ENCODE data around the gene DNAH1. TPM values are rescaled to one million over a fixed set of nuclear protein-coding genes. Genes with fewer than 3 reads are reported as not detected.
"Not testable (repeated sequence)": the region's sequence is repeated elsewhere in the genome, so short reads cannot be mapped to it uniquely, and the experiment has no call there.

Gene DNAH1
- total RNA-seq, 1 experiment from 2014 or later = 3.0 TPM

DNA sequence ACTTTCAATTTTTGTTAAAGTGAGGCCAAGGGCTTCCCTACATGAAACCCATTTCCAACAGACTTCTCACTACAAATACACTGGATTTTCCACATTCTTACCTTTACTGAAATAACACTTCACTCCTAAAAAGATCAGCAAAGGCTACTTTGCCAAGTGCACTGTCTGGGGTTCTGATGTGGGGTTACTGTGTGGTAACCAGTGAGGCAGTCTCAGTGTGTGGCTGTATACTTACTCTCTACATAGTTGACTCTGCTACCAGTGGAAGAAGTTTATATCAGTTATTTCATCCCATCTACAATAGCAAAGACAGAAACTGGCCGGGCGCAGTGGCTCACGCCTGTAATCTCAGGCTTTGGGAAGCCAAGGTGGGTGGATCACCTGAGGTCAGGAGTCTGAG is 43.3 kb upstream of the DNAH1 start:
- Mint-ChIP-seq H3K4me3 (ENCODE audit: unreplicated experiment) (no peak overlapping the region), H3K27ac (ENCODE audit: low read depth, unreplicated experiment) (peak overlapping the region; percentile 9), H3K9me3 (ENCODE audit: unreplicated experiment) (no peaks in the 10 kb centered on the region), H3K36me3 (ENCODE audit: insufficient read depth, unreplicated experiment) (peaks cover 71% of the 10 kb centered on the region), H3K4me1 (ENCODE audit: insufficient read depth, unreplicated experiment) (peaks cover 22% of the 10 kb centered on the region), H3K27me3 (ENCODE audit: insufficient read depth, unreplicated experiment) (no peaks in the 10 kb centered on the region)
- ChIA-PET CTCF (no interaction called here), POLR2A (interaction anchor here (1.5 kb wide), 1 partner anchor 35 kb away, joined by 6 read pairs; no protein-coding TSS in a partner anchor)
- intact Hi-C loops (cut with micrococcal nuclease) = no loop called here
- no peak for DNase-seq (ENCODE audit: unreplicated experiment)
- TF ChIP-seq, protein P1, sequence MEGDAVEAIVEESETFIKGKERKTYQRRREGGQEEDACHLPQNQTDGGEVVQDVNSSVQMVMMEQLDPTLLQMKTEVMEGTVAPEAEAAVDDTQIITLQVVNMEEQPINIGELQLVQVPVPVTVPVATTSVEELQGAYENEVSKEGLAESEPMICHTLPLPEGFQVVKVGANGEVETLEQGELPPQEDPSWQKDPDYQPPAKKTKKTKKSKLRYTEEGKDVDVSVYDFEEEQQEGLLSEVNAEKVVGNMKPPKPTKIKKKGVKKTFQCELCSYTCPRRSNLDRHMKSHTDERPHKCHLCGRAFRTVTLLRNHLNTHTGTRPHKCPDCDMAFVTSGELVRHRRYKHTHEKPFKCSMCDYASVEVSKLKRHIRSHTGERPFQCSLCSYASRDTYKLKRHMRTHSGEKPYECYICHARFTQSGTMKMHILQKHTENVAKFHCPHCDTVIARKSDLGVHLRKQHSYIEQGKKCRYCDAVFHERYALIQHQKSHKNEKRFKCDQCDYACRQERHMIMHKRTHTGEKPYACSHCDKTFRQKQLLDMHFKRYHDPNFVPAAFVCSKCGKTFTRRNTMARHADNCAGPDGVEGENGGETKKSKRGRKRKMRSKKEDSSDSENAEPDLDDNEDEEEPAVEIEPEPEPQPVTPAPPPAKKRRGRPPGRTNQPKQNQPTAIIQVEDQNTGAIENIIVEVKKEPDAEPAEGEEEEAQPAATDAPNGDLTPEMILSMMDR (IDR thresholded peaks at IDR 0.05; ENCODE audit: unreplicated experiment) = no peak
- BruUV-seq (replicated peaks) = no TSS peak

DNA sequence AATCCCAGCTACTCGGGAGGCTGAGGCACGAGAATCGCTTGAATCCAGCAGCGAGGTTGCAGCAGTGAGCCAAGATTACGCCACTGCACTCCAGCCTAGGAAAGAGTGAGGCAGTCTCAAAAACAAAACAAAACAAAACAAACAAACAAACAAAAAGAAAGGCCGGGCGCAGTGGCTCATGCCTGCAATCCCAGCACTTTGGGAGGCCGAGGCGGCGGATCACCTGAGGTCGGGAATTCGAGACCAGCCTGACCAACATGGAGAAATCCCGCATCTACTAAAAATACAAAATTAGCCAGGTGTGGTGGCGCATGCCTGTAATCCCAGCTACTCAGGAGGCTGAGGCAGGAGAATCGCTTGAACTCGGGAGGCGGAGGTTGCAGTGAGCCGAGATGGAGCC is 41.3 kb upstream of the DNAH1 start:
- H3K9me3 Mint-ChIP-seq (ENCODE audit: unreplicated experiment); H3K27ac Mint-ChIP-seq (ENCODE audit: low read depth, unreplicated experiment); H3K27me3 Mint-ChIP-seq (ENCODE audit: insufficient read depth, unreplicated experiment); POLR2A ChIA-PET; BruUV-seq (replicated peaks); DNase-seq (ENCODE audit: unreplicated experiment): not testable (repeated sequence)
- Mint-ChIP-seq H3K4me3 (ENCODE audit: unreplicated experiment) (peak overlapping the region; percentile 84), H3K4me1 (ENCODE audit: insufficient read depth, unreplicated experiment) (peaks cover 26% of the 10 kb centered on the region), H3K36me3 (ENCODE audit: insufficient read depth, unreplicated experiment) (peaks cover 58% of the 10 kb centered on the region)
- CTCF ChIA-PET = interaction anchor here (1.2 kb wide), 1 partner anchor 12 kb away, joined by 3 read pairs; no protein-coding TSS in a partner anchor
- intact Hi-C loops (cut with micrococcal nuclease) = loop anchor here (5.0 kb wide), 1 partner anchor 63 kb away; no protein-coding TSS in a partner anchor

DNA sequence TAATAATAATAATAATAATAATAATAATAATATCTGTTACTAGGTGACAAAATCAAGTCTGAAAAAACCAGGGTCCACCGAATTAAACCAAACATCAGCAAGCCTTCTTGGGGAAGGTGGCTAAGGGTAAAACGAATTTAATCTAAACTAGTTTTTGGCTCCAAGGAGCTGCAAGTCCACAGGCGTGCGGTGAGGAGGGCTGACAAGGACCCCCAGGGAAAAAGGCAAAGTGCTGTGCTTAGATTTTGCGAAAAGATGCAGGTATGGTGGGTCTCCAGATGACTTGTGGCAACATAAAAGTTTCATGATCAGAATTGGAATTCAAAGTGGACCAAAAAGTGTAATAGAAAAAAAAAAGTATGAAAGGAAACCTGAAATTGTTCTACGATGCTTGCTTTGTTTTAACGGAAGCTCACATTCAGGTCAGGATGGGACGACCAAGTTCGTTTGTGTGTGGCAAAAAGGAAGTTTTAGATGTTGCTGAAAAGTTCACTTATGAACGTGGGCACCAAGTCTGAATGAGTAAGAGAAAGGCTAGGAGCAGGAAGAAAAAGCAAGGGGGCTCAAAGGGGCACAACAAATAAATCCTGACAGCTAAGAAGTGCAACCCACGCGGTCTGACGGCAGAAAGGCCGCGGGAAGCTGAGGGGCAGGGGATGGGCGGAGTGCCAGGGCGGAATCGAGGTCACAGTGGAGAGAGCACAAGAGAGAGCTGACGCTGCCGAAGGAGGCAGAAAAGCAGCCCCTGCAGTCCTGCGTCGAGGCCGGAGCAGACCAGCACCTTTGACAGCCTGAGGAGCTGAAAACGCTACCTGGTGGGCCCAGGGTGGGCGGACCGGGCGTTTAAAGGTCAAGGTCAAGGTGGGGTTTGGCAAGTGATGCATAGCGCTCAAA is 38.8 kb upstream of the DNAH1 start:
- DNase-seq (ENCODE audit: unreplicated experiment) = peak; percentile 60
- Mint-ChIP-seq H3K4me1 (ENCODE audit: insufficient read depth, unreplicated experiment) (peaks cover 26% of the 10 kb centered on the region), H3K36me3 (ENCODE audit: insufficient read depth, unreplicated experiment) (peaks cover 39% of the 10 kb centered on the region), H3K27ac (ENCODE audit: low read depth, unreplicated experiment) (peak overlapping the region; percentile 99), H3K9me3 (ENCODE audit: unreplicated experiment) (no peaks in the 10 kb centered on the region), H3K4me3 (ENCODE audit: unreplicated experiment) (peak overlapping the region; percentile 84), H3K27me3 (ENCODE audit: insufficient read depth, unreplicated experiment) (no peaks in the 10 kb centered on the region)
- intact Hi-C loops (cut with micrococcal nuclease) = loop anchor here (5.0 kb wide), 1 partner anchor 60 kb away; no protein-coding TSS in a partner anchor
- ChIA-PET CTCF (interaction anchor here (0.6 to 3.0 kb wide), 15 partner anchors 9 to 1677 kb away, joined by 3 to 22 read pairs (median 3); partner anchors contain the start of gene TWF2), POLR2A (interaction anchor here (0.6 to 6.3 kb wide), 24 partner anchors 10 to 336 kb away, joined by 3 to 120 read pairs (median 4); partner anchors contain the start of genes ABHD14A, ABHD14B, DUSP7 and GLYCTK)
- TF ChIP-seq, protein P1 (IDR thresholded peaks at IDR 0.05; ENCODE audit: unreplicated experiment) = no peak
- TSS peak; percentile 33 for BruUV-seq (replicated peaks)

DNA sequence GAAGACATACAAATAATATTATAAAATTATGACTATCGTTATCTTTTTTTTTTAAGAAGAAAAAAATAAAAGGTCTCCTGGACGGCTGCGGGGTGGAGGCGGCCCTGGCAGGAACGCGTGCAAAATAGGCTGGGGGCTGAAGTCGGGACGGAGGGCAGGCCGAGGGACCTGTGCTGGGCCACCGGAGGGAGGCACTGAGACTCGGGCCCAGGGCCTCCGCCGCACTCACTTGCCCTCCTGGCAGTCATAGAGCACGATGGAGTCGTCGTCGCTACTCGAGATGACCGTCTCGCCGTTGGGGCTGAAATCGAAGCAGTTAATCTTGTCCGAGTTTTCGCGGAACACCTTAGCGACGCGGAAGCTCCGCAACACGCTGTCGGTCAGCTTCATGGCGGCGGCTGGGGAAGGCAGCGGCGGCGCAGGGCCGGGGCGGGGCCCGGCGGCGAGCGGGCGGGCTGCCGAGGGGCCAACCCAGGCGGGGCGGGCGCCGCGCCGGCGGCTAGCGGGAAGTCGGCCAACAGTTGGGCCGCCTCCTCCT is 38.1 kb upstream of the DNAH1 start:
- Mint-ChIP-seq H3K36me3 (ENCODE audit: insufficient read depth, unreplicated experiment) (peaks cover 33% of the 10 kb centered on the region), H3K9me3 (ENCODE audit: unreplicated experiment) (no peaks in the 10 kb centered on the region)
- no TSS peak for BruUV-seq (replicated peaks)

More for the DNA sequence above, 38.1 kb upstream of the DNAH1 start:
- Mint-ChIP-seq H3K27me3 (ENCODE audit: insufficient read depth, unreplicated experiment) (no peaks in the 10 kb centered on the region), H3K4me3 (ENCODE audit: unreplicated experiment) (peak overlapping the region; percentile 84), H3K27ac (ENCODE audit: low read depth, unreplicated experiment) (peak overlapping the region; percentile 99), H3K4me1 (ENCODE audit: insufficient read depth, unreplicated experiment) (peaks cover 26% of the 10 kb centered on the region)
- ChIA-PET POLR2A (interaction anchor here (0.6 to 6.3 kb wide), 28 partner anchors 10 to 336 kb away, joined by 3 to 120 read pairs (median 4); partner anchors contain the start of genes ABHD14A, ABHD14B, DUSP7 and GLYCTK), CTCF (interaction anchor here (0.6 to 3.0 kb wide), 9 partner anchors 11 to 62 kb away, joined by 3 to 22 read pairs (median 3); partner anchors contain the start of gene TLR9)
- intact Hi-C loops (cut with micrococcal nuclease) = loop anchor here (1.0 to 5.0 kb wide), 2 partner anchors 41 to 59 kb away; no protein-coding TSS in a partner anchor
- TF ChIP-seq, protein P1 (IDR thresholded peaks at IDR 0.05; ENCODE audit: unreplicated experiment) = peak; percentile 37
- DNase-seq (ENCODE audit: unreplicated experiment) = peak; percentile 66

Data from MCF 10A (cell line).